ENCODE data around the gene ALKBH8. TPM values are rescaled to one million over a fixed set of nuclear protein-coding genes. Genes with fewer than 3 reads are reported as not detected.

The ALKBH8 gene
- total and polyA plus RNA-seq, 2 of the 8 experiments (the other 6 are each of a cell fraction or from before 2014, with no cell fraction given) = 3.6 to 11.9 TPM

GRCh38 chr11:107453594-107454286, 111.8 kb downstream of the ALKBH8 start:
- H3K36me3 ChIP-seq (ENCODE audit: control insufficient read depth in 2 of 4, insufficient read depth in 4 of 4, low read length in 3 of 4) = peaks cover 8 to 20% (median 13%) of the 10 kb centered on the region in 4 experiments; a peak in 6 of 8 replicates
- no peak overlapping the region for H2BK20ac ChIP-seq (ENCODE audit: low read length)
- no peak overlapping the region for H2BK12ac ChIP-seq (ENCODE audit: low read depth, low read length)
- H2BK15ac ChIP-seq (ENCODE audit: low read length) = no peak overlapping the region
- ChIA-PET CTCF (ENCODE audit: partially characterized antibody) (no interaction called here), POLR2A (ENCODE audit: partially characterized antibody) (no interaction called here)
- TF ChIP-seq, protein P1, sequence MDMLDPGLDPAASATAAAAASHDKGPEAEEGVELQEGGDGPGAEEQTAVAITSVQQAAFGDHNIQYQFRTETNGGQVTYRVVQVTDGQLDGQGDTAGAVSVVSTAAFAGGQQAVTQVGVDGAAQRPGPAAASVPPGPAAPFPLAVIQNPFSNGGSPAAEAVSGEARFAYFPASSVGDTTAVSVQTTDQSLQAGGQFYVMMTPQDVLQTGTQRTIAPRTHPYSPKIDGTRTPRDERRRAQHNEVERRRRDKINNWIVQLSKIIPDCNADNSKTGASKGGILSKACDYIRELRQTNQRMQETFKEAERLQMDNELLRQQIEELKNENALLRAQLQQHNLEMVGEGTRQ (IDR thresholded peaks at IDR 0.05; ENCODE audit: low read length) = no peak
- TF ChIP-seq KDM5A (IDR thresholded peaks at IDR 0.05; ENCODE audit: low read length) (no peak), SIN3A (conservative IDR thresholded peaks at IDR 0.05 in 1 of 2, IDR thresholded peaks at IDR 0.05 in 1 of 2; ENCODE audit: low read depth in 1 of 2, low read length in 2 of 2) (no peak), HDAC2 (IDR thresholded peaks at IDR 0.05; ENCODE audit: borderline replicate concordance in 1 of 2, low read depth in 2 of 2, low read length in 2 of 2) (no peak), GABPA (IDR thresholded peaks at IDR 0.05; ENCODE audit: borderline replicate concordance, insufficient read depth, low read length) (no peak), HDAC6 (IDR thresholded peaks at IDR 0.05; ENCODE audit: low read depth, low read length) (no peak)
- no peak overlapping the region for H3K23ac ChIP-seq (ENCODE audit: insufficient read length)
- no peak overlapping the region for H4K8ac ChIP-seq (ENCODE audit: extremely low read depth, insufficient read depth, low read length)
- WGBS, 2 experiments (ENCODE audit: extremely low coverage in 1 of 2, insufficient coverage in 1 of 2, insufficient read length in 1 of 2, insufficient replicate concordance in 2 of 2, low coverage in 1 of 2, low lambda C conversion rate in 2 of 2, missing lambda C conversion rate in 1 of 2) = 95% methylated on average over 5 of the region's 5 CpGs; no CpG with 5 or more reads in 1 of the 2 experiments
- H2AFZ ChIP-seq (ENCODE audit: low read length) = no peak overlapping the region
- H2AK5ac ChIP-seq (ENCODE audit: low read depth, low read length) = no peak overlapping the region
- no peak overlapping the region for H3K4me2 ChIP-seq (ENCODE audit: insufficient read depth in 1 of 2, low read depth in 2 of 2, low read length in 2 of 2)
- H3K9ac ChIP-seq (replicated peaks in 1 of 4; ENCODE audit: extremely low read depth in 1 of 4, low read depth in 3 of 4, low read length in 3 of 4) = no peak overlapping the region
- no peak overlapping the region for H2BK120ac ChIP-seq (replicated peaks; ENCODE audit: low read depth, low read length)
- no peaks in the 10 kb centered on the region for H4K20me1 ChIP-seq (replicated peaks in 1 of 2; ENCODE audit: control insufficient read depth in 1 of 2, insufficient read depth in 2 of 2, low read length in 2 of 2)
- no peak overlapping the region for H2BK5ac ChIP-seq (ENCODE audit: low read depth, low read length)
- 0 out of 7 replicates have a peak, but pooled peaks cover 0 to 2% (median 0%) of the 10 kb centered on the region in 4 experiments for H3K4me1 ChIP-seq (replicated peaks in 1 of 4; ENCODE audit: control insufficient read depth in 3 of 4, insufficient read depth in 4 of 4, low read length in 3 of 4)
- no peak overlapping the region for H4K91ac ChIP-seq (replicated peaks; ENCODE audit: insufficient read length, low read length)
- H3K79me2 ChIP-seq (ENCODE audit: control insufficient read depth in 1 of 2, insufficient read depth in 2 of 2, low read length in 2 of 2) = peaks cover 0 to 41% of the 10 kb centered on the region in 2 experiments; a peak in 2 of 4 replicates
- H3K23me2 ChIP-seq (ENCODE audit: low read depth, low read length) = peaks cover 3% of the 10 kb centered on the region; the same call in 1 of the 2 replicates
- no peak for FAIRE-seq
- no peak overlapping the region for H3K18ac ChIP-seq (ENCODE audit: extremely low read depth, low read length)
- H3K27me3 ChIP-seq (replicated peaks in 1 of 4; ENCODE audit: control insufficient read depth in 3 of 4, extremely low read depth in 1 of 4, insufficient read depth in 3 of 4, low read length in 3 of 4) = no peaks in the 10 kb centered on the region
- no peaks in the 10 kb centered on the region for H3K79me1 ChIP-seq (ENCODE audit: low read depth, low read length)
- no peak for DNase-seq (ENCODE audit: low read depth in 1 of 2, low spot score in 2 of 2)
- H4K5ac ChIP-seq (ENCODE audit: insufficient read length, low read depth, low read length) = no peak overlapping the region
- H3K14ac ChIP-seq (ENCODE audit: insufficient read length) = no peak overlapping the region
- H3K56ac ChIP-seq (replicated peaks; ENCODE audit: insufficient read length, low read depth, low read length) = no peak overlapping the region
- H3K4ac ChIP-seq (replicated peaks; ENCODE audit: insufficient read length, low read depth, low read length) = no peak overlapping the region
- no peaks in the 10 kb centered on the region for H3K9me3 ChIP-seq (ENCODE audit: insufficient read depth in 2 of 2, low read depth in 1 of 2, low read length in 1 of 2)
- H3K4me3 ChIP-seq (ENCODE audit: extremely low read depth in 1 of 4, insufficient read depth in 2 of 4, low read depth in 3 of 4, low read length in 4 of 4) = no peak overlapping the region
- no peak overlapping the region for H3K27ac ChIP-seq (ENCODE audit: low read depth, low read length)
